Heart left ventricle (tissue), 16 donors: Measurements from ENCODE around the gene PCBD2. TPM values are rescaled to one million over a fixed set of nuclear protein-coding genes. Genes with fewer than 3 reads are reported as not detected.
"Not testable (repeated sequence)": the region's sequence is repeated elsewhere in the genome, so short reads cannot be mapped to it uniquely, and the experiment has no call there.

Experiments used
- ATAC-seq, 4 donors: fragments of 200-7000 bp; cut with Tn5 transposase; one replicate each; pipeline ENCODE4 v1.9.1; 2020 to 2022; ENCODE audit warnings: moderate library complexity in 4 of 4, mild to moderate bottlenecking in 3 of 4, moderate number of reproducible peaks in 1 of 4
- DNase-seq, 5 donors: peaks; one replicate each; pipeline ENCODE4 v3.0.0-alpha.2; 2020
- H3K27ac ChIP-seq, 12 donors: fragments of 200-600 bp; sonication (generic) in 4 of 12; one replicate each; pipeline versions ENCODE4 v1.5.0 to v1.8.0; 2016 to 2022; ENCODE audit warnings: mild to moderate bottlenecking in 2 of 12
- H3K27me3 ChIP-seq, 9 donors: fragments of 200-600 bp; sonication (generic) in 2 of 9; one replicate each; pipeline versions ENCODE4 v1.5.1 to v1.8.0; 2016 to 2022; ENCODE audit warnings: mild to moderate bottlenecking in 3 of 9
- H3K36me3 ChIP-seq, 9 donors: fragments of 200-600 bp; sonication (generic) in 2 of 9; one replicate each; pipeline versions ENCODE4 v1.5.0 to v1.8.0; 2018 to 2022; ENCODE audit warnings: mild to moderate bottlenecking in 2 of 9
- H3K4me1 ChIP-seq, 12 donors: fragments of 200-600 bp; sonication (generic) in 4 of 12; one replicate each; pipeline versions ENCODE4 v1.5.0 to v1.8.0; 2016 to 2022; ENCODE audit warnings: mild to moderate bottlenecking in 3 of 12
- H3K4me3 ChIP-seq, 12 donors: fragments of 200-600 bp; sonication (generic) in 4 of 12; one replicate each; pipeline versions ENCODE4 v1.5.0 to v1.8.0; 2017 to 2022; ENCODE audit warnings: mild to moderate bottlenecking in 9 of 12, moderate library complexity in 4 of 12
- H3K9me3 ChIP-seq, 12 donors: fragments of 200-600 bp; sonication (generic) in 4 of 12; one replicate each; pipeline versions ENCODE4 v1.5.0 to v1.8.0; 2016 to 2022; ENCODE audit warnings: mild to moderate bottlenecking in 1 of 12
- CTCF ChIP-seq, 12 donors: fragments of 200-600 bp; sonication (generic) in 4 of 12; IDR thresholded peaks; one replicate each; pipeline versions ENCODE4 v1.5.0 to v1.8.0; 2018 to 2022; ENCODE audit warnings: antibody characterized with exemption in 12 of 12, mild to moderate bottlenecking in 5 of 12
- POLR2A ChIP-seq, 2 donors: fragments of 450-650 bp; IDR thresholded peaks; one replicate each; pipeline ENCODE4 v1.6.1; 2017; ENCODE audit warnings: antibody characterized with exemption in 2 of 2, mild to moderate bottlenecking in 2 of 2, moderate library complexity in 2 of 2
- WGBS, 4 donors: extraction: QIAGEN DNeasy Blood & Tissue Kit in 2 of 4; methylation state at CpG; one replicate each; pipeline versions ENCODE4 v1.1.5 to v1.1.7; 2013 to 2018; 5-methylcytosine and 5-hydroxymethylcytosine counted together
- intact Hi-C, 10 donors: fragments of 100-400 bp; cut with DNase I; formaldehyde crosslinking; loops; one replicate each; pipeline versions ENCODE4 v1.11.1 to v1.14.2; 2022
- polyA plus RNA-seq, 2 donors: library from polyadenylated mRNA; stranded (reverse); fragments of 200-250 nt; gene quantifications; one replicate each; pipeline ENCODE4 v1.2.3, GENCODE V29; 2013
- total RNA-seq, 9 donors: library from RNA; depleted of rRNA in 2 of 9; stranded (reverse); fragments of >200 nt in 2 of 9; fragmentation: NEBNext Ultra II Directional in 3 of 9; extraction: Animal tissue kit (Norgen Biotek cat#: 25700) in 3 of 9; gene quantifications; one replicate each; pipeline versions ENCODE4 v1.1.0 to v1.2.4, GENCODE V29; 2016 to 2023
- donor health status: ischemic (EF 13 %, LVEDD 7.1; RV severe dilation, severe dysfunction).
- donor health status: healthy with polysubstance abuse.
- donor health status: DM: no; HTN: yes; CAD: no.
- donor health status: DM: no; HTN: no; CAD: no.
- donor health status: ischemic (EF 25% LVEDD 6.9; RV normal size, moderate dysfunction).
- donor health status: ischemic (EF 25% LVEDD 5.7; RV mildly dilated, moderate dysfunction).
- donor health status: healthy.
- donor health status: DM: yes; HTN: yes; CAD: no.
- donor health status: ischemic (EF 35%, LVEDD 5.7; RV mildly dilated, moderate dysfunction).
- donor health status: nonischemic (EF 11% LVEDD 7.7; RV severe dilation, severe dysfunction).
- donor health status: DM: yes; HTN: yes; CAD: no.
- donor health status: PGD.
- donor health status: ischemic (EF 29% LVEDD 5.4; RV normal size, mild dysfunction).
- donor health status: nonischemic (EF 23%, LVEDD 6.1; RV moderate dilation, normal function).

The PCBD2 gene
- total and polyA plus RNA-seq, 11 donors: 9.1 to 31.6 (median 19.7) TPM

GRCh38 chr5:134906811-134907210 lies 1.9 kb downstream of the PCBD2 start:
- Histone ChIP-seq H3K27ac (no peak overlapping the region), H3K4me3 (no peak overlapping the region), H3K36me3 (peaks cover 0 to 30% (median 20%) of the 10 kb centered on the region in 9 donors), H3K27me3 (no peaks in the 10 kb centered on the region), H3K4me1 (peaks cover 0 to 21% (median 0%) of the 10 kb centered on the region in 12 donors), H3K9me3 (no peaks in the 10 kb centered on the region)
- intact Hi-C loops: loop anchor here in 6 of 10 donors (5.0 to 10.0 kb wide), 4 partner anchors 52 to 170 kb away; partner anchors contain the start of genes C5orf24 (in 3 of the 6) and CAMLG (in 2 of the 6)
- TF ChIP-seq CTCF (IDR thresholded peaks at IDR 0.05) (no peak), POLR2A (IDR thresholded peaks at IDR 0.05) (no peak)
- 93 to 100% (median 97%) methylated on average over 1 of the region's 1 CpG for WGBS, 4 donors
- ATAC-seq (no peak), DNase-seq (no peak)

- ATAC-seq, H3K27ac ChIP-seq, DNase-seq, H3K4me3 ChIP-seq, H3K27me3 ChIP-seq, H3K9me3 ChIP-seq: not testable (repeated sequence)
- H3K4me1 ChIP-seq: peaks cover 0 to 11% (median 0%) of the 10 kb centered on the region in 12 donors
- 94 to 99% (median 98%) methylated on average over 2 of the region's 2 CpGs for WGBS, 4 donors
- intact Hi-C loops: loop anchor here in 2 of 10 donors (5.0 to 10.0 kb wide), 2 partner anchors 282 to 284 kb away; no protein-coding TSS in a partner anchor
- H3K36me3 ChIP-seq: peaks cover 0 to 62% (median 47%) of the 10 kb centered on the region in 9 donors
Measured at GRCh38 chr5:134910752-134911151, 5.8 kb downstream of the PCBD2 start.

- Histone ChIP-seq H3K9me3 (no peaks in the 10 kb centered on the region), H3K27ac (no peak overlapping the region), H3K4me3 (no peak overlapping the region), H3K27me3 (no peaks in the 10 kb centered on the region), H3K36me3 (peaks cover 0 to 67% (median 54%) of the 10 kb centered on the region in 9 donors), H3K4me1 (peaks cover 0 to 3% (median 0%) of the 10 kb centered on the region in 12 donors)
- DNase-seq (no peak), ATAC-seq (no peak)
- 90 to 96% (median 93%) methylated on average over 8 of the region's 8 CpGs for WGBS, 4 donors
- intact Hi-C loops: loop anchor here in 2 of 10 donors (5.0 to 10.0 kb wide), 2 partner anchors 281 to 283 kb away; no protein-coding TSS in a partner anchor
- no peak for TF ChIP-seq CTCF (IDR thresholded peaks at IDR 0.05)
- TF ChIP-seq POLR2A (IDR thresholded peaks at IDR 0.05): no peak
Measured at GRCh38 chr5:134911285-134912206, 6.6 kb downstream of the PCBD2 start.

- Histone ChIP-seq H3K4me1 (no peaks in the 10 kb centered on the region), H3K36me3 (peaks cover 0 to 76% (median 54%) of the 10 kb centered on the region in 9 donors), H3K27me3 (no peaks in the 10 kb centered on the region), H3K4me3 (no peak overlapping the region), H3K27ac (peak overlapping the region in 1 of 12 donors; percentile 0), H3K9me3 (no peaks in the 10 kb centered on the region)
- ATAC-seq: peak in 3 of 4 donors; percentile 39 to 73 (median 44)
- no peak for DNase-seq
- TF ChIP-seq POLR2A (IDR thresholded peaks at IDR 0.05) (no peak), CTCF (IDR thresholded peaks at IDR 0.05) (no peak)
- 61 to 90% (median 72%) methylated on average over 3 of the region's 3 CpGs for WGBS, 4 donors
- intact Hi-C loops: loop anchor here in 2 of 10 donors (5.0 to 10.0 kb wide), 2 partner anchors 279 to 282 kb away; no protein-coding TSS in a partner anchor
Measured at GRCh38 chr5:134913254-134913653, 8.3 kb downstream of the PCBD2 start.
